Skin of body (tissue), 2 donors: Measurements from ENCODE around the gene ATP6V0E2. TPM values are rescaled to one million over a fixed set of nuclear protein-coding genes. Genes with fewer than 3 reads are reported as not detected.
"Not testable (repeated sequence)": the region's sequence is repeated elsewhere in the genome, so short reads cannot be mapped to it uniquely, and the experiment has no call there.

Experiments
- DNase-seq: peaks from one replicate; lab custom pipeline; 2025; lab: John Stamatoyannopoulos, UW
- total RNA-seq: library from RNA; depleted of rRNA; stranded (reverse); fragments of >200 nt; gene quantifications from one replicate; pipeline ENCODE4 v1.2.3, GENCODE V29; 2014

The ATP6V0E2 gene
- total RNA-seq, 1 donor from 2014 or later, result 4.1 TPM

GRCh38 chr7:149878523-149878921 is 4.8 kb downstream of the ATP6V0E2 start:
- DNase-seq, result no peak

DNA sequence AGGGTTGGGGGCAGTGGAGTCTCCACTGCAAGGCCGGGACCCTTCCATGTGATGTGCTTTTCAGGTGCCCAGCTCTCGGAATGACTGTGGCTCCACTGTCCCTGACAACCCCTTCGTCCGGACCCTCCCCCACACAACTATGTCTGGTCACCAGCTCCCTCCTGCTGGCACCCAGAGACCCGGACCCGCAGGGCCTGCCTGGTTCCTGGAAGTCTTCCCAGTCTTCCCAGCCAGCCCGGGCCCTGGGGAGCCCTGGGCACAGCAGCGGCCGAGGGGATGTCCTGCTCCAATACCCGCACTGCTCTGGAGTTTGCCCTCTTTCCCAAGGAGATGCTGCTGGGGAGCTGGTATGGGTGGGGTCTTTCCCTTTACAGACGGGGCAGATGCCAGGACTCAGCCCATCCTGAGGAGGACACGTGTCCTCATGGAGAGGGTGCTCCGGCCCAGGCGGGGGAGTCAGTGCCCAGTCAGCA is 5.5 kb downstream of the ATP6V0E2 start:
- no peak for DNase-seq

GRCh38 chr7:149879766-149880637 is 6.2 kb downstream of the ATP6V0E2 start:
- no peak for DNase-seq

GRCh38 chr7:149880638-149881311 is 7.0 kb downstream of the ATP6V0E2 start:
- DNase-seq, result no peak

- DNase-seq, result no peak
Measured at GRCh38 chr7:149881328-149882247, 7.8 kb downstream of the ATP6V0E2 start.

- no peak for DNase-seq
Measured at GRCh38 chr7:149882248-149883047, 8.7 kb downstream of the ATP6V0E2 start.

DNA sequence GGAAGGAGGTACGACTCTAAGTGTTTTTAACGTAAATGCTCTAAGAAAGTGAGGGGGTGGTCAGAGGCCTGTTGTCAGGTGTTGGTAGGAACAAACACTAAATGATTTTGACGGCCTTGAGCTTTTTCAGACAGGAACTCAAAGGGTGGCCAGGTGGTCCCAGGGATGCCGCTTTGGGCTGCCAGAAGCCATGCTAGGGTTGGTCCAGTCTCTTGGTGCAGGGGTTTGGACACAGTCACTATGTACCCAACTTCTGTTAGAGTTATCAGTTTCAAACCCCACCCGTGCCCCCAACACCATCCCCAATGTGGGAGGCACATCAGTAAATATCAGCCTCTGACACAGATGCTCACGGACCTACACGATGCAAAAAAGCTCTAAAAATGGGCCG is 9.3 kb downstream of the ATP6V0E2 start:
- DNase-seq, result no peak

DNA sequence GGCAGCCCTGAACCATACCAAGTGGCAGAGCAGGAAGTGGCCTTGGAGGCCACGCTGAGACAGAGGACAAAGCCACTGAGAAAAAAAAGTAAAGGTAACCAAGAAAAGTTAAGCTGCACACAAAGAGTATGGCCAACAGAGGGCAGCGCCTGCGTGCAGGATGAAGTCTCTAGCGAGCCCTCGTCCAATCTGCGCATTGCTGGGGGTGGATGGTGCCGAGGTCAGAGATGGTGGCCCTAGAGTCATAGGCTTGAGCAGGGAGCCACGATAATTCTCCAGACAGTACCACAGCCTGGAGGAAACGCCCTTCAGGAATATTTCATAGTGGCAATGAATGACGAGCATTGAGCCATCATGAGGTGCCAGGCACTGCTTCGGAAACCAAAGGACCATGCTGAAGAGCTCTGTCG is 9.7 kb downstream of the ATP6V0E2 start:
- DNase-seq, result no peak

DNA sequence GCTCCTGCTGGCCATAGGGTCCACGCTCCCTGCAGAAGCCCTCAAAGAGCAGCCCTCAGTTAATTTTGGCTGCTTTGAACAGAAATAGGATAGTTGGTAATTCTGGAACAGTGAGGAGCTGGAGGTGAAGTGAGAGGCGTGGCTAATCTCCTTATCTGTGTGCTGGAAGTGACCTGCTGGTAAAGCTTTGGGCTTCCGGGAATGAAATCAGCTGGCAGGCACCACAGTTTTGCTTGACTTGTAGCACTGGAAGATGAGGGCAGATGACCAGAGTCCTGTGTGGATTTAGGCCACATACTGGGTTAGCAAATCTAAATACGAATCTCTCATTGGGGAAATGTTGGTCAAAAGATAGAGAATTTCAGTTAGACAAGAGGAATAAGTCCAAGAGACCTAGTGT is 10.2 kb downstream of the ATP6V0E2 start:
- DNase-seq, result no peak

DNA sequence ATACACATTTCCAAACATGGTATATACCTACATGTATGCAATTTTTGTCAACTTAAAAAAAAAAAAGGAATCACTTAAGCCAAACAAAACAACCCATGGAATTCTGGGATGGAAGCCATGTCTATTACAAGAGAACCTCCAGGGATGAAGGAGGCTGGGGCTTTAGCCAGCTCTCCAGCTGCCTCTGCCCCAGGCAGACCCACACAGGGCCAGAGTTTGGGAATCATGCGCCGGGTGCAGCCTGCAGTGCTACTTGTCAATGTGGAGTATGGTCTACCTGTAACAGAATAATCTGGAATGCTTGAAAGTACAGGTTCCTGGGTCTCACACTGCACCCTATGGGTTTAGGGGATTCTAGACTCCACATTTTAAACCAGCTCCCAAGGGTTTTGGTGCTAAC is 10.8 kb downstream of the ATP6V0E2 start:
- no peak for DNase-seq

DNA sequence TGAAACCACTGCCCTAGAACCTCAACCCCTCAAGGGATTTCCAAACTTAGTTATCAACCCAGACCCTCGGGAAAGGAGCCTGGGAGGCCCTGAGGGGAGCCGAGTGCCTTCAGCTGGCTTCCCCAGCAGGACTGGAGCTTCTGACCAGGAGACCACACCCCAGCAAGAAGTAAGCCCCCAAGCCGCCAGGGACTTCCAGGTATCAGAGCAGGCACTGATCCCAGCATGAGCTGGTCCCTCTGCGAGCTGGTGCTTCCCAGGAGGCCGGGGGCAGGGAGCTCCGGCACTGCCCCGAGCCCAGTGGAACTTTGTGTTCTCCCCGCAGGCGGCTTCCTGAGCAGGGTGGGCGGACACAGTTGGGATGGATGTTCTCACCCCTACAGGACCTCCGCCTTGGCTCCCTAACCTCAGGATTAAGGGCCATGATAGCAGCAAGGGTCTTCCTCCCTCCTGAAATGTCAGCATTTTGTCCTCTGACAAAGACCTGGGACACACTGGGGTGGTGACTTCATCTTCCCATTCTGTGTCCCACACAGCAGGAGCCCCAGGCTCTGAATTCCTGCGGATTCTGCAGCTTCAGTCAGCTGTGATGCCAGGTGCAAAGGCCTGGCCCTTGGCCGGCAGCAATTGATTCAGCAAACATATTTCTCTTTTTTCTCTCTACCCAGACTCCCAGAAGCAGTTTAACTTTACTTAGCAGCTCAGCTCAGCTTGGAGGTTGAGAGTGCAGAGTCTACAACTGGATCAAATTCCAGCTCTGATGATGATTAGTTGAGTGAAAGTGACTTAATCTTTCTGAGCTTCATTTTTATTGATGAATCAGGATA is 11.6 kb downstream of the ATP6V0E2 start:
- no peak for DNase-seq

DNA sequence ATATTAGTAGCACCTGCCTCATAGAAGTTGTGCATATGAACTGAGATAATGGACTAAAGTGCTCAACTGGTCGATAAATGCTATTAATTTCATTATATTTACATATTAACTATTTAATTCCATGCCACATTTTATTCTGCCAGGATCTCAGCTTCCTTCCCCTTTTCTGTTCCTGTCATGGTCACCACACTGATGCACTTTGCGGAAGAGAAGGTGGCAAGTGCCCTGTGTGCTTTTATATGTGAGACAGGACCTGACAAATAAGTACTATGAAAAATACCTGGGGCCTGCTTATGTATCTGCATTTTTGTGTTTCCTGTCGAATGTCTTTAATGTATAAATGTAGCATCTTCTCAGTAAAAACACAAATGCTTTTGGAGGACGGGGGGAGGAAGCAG is 12.2 kb downstream of the ATP6V0E2 start:
- DNase-seq, result no peak

- no peak for DNase-seq
Measured at GRCh38 chr7:149887311-149887710, 13.5 kb downstream of the ATP6V0E2 start.

DNA sequence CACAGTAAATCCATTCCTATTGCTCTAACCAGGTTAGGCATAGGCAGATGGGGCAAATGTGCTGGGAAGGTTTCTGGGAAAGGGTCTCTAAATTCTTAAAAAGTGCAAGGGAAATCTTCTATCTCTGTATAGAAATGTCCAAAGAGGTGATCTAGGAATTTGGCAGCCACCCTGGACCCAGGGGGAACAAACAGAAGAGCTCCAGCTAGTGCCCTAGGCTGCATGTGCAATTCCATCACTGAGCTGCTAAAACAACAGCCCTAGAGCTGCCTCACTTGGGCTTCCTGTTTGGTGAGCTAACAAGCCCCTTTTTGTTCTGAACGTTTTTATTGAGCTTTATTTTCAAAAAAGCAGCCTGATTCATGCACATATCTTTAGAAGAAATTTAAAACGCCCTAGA is 16.9 kb downstream of the ATP6V0E2 start:
- DNase-seq, result not testable (repeated sequence)

- not testable (repeated sequence) for DNase-seq
Measured at GRCh38 chr7:149894957-149895356, 21.2 kb downstream of the ATP6V0E2 start.

DNA sequence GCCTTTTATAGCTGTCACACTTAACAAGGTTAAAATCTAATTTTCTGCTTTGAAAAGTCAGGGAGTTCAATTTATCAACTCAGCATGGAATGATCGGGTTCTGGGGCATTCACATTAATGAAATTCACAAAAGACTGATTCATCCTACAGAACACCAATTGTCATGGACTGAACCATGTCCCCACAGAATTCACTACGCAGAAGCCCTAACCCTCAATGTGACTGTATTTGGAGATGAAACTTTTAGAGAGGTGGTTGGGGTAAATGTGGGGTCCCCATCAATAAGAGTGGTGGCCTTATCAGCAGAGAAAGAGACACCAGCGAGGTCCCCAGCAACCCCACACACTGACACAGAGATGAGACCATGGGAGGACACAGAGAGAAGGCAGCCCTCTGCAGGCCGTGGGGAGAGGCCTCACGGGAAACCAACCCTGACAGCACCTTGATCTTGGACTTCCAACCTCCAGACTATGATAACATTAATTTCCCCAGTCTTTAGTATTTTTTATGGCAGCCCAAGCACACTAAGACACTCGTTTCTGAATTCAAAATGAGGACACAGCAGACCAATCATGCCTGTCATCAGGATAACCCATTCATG is 34.1 kb downstream of the ATP6V0E2 start:
- DNase-seq, result not testable (repeated sequence)

DNA sequence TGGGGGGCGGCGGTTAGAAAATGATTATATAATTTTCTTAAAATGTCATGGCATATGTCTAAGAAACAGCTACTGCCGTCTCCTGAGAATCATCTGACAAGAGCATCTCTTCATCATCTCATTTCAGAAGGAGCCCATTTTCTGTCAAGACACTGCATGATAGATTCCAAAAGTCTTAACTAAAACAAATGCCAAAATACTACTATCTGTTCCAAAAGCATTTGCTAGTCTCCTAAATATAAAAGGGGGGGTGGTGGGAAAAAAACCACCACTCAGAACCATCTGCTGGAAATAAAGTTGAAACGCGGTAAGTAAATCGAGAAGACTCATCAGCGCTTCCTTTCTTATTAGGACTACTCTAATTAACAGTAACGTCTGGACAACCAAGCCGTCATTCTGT is 36.5 kb downstream of the ATP6V0E2 start:
- not testable (repeated sequence) for DNase-seq

GRCh38 chr7:149912126-149912525 is 38.4 kb downstream of the ATP6V0E2 start:
- DNase-seq, result not testable (repeated sequence)

DNA sequence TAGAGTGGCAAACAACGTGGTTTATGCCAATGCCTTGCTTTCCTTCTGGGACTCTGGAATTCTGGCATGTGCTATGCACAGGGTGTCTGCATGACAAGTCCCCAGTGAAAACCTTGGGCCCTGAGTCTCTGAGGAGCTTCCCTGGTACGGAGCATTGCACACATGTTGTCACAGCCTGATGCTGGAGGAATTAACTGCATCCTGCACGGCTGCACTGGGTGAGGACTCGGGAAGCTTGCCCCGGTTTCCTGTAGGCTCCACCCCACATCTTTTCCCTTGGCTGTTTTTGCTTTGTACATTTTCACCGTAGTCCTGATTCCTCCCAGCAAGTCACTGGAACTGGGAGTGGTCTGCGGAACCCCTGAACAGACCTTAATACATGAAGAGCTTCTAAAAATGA is 52.6 kb downstream of the ATP6V0E2 start:
- not testable (repeated sequence) for DNase-seq
